Gastrocnemius medialis (tissue), 4 donors: Measurements from ENCODE around the gene SWI5.
A peak's percentile ranks its signal among the peaks of the same experiment; 100 is the strongest.

Experiments
- CTCF ChIP-seq, 5 experiments: fragments of 450-650 bp in 3 of 5; fragments of 200-600 bp in 2 of 5; sonication (generic) in 2 of 5; IDR thresholded peaks in 4 of 5; conservative IDR thresholded peaks in 1 of 5; 1 replicate in 4 of 5; 2 replicates in 1 of 5; pipeline ENCODE4 v1.5.1; 2016 to 2019; ENCODE audit warnings: antibody characterized with exemption in 5 of 5, mild to moderate bottlenecking in 3 of 5, moderate library complexity in 3 of 5
- POLR2A ChIP-seq, 2 donors: fragments of 450-650 bp; IDR thresholded peaks; one replicate each; pipeline ENCODE4 v1.6.1; 2017; ENCODE audit warnings: antibody characterized with exemption in 2 of 2, mild to moderate bottlenecking in 2 of 2, moderate library complexity in 2 of 2

DNA sequence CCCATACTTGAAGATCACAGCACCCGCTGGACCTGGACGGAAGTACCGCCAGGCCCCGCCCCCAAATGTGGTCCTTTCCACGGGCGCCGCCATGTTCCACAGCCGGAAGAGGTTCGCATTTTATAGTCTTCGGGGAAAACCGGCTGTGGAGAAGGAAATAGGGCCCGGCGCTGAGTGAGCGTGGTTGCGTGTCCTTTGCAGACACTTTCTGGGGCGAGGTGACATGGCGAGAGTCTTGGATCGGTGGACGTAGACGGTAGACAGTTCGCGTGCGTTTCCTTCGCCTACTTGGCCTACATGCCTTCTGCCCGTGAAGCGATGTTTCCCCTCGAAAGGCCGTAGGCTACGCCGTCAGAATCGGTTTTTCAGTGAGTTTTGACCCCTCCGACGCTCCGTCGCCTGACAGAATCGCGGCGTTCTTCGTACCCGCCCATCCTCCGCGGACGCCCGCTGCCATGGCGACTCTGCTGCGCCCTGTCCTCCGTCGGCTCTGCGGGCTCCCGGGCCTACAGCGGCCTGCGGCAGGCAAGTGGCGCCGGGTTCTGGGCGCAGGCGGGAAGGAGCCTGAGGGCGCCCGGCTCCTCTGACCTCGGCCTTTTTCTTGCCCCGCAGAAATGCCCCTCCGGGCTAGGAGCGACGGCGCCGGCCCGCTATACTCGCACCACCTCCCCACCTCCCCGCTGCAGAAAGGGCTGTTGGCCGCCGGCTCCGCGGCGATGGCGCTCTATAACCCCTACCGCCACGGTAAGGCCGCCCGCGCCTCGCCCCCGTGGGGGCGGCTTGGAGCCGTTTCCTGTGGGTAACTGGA lies 46.5 kb downstream of the SWI5 start, which contains the start of the genes COQ4 and TRUB2:
- peak in 1 of 5 experiments; percentile 18 for TF ChIP-seq CTCF (IDR thresholded peaks at IDR 0.05 in 4 of 5, conservative IDR thresholded peaks at IDR 0.05 in 1 of 5)
- TF ChIP-seq POLR2A (IDR thresholded peaks at IDR 0.05): no peak
